ENCODE measurements around the gene HOXB6.
A peak's percentile ranks its signal among the peaks of the same experiment; 100 is the strongest.

The HOXB6 gene

DNA sequence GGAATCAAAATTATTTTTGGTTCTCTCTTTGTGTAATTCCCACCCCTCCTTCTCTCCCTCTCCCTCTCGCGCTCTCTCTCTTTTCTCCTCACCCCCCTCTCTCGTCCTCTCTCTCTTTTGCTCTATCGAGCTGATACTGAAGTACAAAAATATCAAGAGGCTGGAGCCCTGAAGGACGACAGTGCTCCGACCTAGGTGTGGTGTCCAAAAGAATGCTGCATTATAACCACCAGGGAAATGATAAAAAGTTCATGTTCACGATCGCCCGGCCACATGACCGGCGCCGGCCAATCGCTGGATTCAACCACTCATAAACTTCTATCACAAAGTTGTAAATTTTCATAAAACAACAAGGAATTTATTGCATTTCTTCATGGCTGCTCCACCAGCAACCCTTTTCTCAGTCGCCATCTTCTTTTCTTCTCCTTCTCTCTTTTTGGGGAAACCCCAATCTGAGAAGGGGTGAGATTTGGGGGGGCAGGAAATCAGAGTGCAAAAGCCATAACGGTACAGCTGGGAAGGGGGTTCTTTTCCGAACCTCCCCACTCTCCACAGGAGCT lies at the start of gene HOXB6:
HOXB6 (minus strand) TSS at position 217 of the 560 bp plus-strand sequence. CDS start 6,836 bp downstream, outside the sequence.
- DNase-seq (ENCODE audit: low read depth) = no peak

- DNase-seq (ENCODE audit: low read depth) = no peak
Observed at GRCh38 chr17:48649741-48650140, 45.0 kb upstream of the HOXB6 start.

GRCh38 chr17:48647963-48648245 lies 43.1 kb upstream of the HOXB6 start:
- no peak for DNase-seq (ENCODE audit: low read depth)

DNA sequence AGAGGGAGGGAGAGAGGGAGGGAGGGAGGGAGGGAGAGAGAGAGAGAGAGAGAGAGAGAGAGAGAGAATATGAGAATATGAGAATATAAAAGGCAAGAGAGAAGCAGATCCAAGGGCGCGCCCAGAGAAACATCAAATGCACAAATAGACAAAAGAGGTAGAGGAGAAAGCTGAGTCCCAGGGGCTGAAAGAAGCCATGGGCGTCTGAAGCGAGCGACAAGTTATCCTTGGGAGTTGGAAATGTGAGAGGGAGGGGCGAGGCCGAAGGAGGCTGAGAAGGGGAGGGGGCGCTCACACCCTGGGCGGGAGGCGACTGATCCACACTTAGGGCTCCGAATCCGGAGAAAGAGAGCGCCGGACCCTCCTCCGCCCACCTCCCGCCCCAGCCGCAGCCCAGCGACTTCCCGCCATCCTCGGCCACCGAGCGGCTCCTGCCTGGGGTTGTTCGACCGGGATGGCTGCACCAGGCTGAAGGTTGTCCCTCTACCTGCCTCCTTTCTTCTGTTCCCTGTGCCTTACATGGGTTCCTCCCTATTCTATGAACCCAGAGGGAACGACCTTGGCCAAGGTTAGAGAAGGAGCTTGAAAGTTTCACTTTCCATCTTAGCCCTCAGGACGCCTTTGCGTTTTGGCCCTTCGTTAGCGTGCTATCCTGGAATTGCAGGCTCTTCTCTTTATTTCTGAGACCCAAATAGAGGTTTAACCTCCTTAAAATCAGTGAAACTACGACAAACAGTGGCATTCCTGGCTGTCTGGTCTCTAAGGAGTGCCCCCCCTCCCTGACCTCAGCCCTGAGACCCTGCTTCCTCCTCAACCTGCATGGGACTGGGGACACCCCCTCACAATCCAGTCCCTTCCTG lies 42.5 kb upstream of the HOXB6 start:
- DNase-seq (ENCODE audit: low read depth) = no peak

DNA sequence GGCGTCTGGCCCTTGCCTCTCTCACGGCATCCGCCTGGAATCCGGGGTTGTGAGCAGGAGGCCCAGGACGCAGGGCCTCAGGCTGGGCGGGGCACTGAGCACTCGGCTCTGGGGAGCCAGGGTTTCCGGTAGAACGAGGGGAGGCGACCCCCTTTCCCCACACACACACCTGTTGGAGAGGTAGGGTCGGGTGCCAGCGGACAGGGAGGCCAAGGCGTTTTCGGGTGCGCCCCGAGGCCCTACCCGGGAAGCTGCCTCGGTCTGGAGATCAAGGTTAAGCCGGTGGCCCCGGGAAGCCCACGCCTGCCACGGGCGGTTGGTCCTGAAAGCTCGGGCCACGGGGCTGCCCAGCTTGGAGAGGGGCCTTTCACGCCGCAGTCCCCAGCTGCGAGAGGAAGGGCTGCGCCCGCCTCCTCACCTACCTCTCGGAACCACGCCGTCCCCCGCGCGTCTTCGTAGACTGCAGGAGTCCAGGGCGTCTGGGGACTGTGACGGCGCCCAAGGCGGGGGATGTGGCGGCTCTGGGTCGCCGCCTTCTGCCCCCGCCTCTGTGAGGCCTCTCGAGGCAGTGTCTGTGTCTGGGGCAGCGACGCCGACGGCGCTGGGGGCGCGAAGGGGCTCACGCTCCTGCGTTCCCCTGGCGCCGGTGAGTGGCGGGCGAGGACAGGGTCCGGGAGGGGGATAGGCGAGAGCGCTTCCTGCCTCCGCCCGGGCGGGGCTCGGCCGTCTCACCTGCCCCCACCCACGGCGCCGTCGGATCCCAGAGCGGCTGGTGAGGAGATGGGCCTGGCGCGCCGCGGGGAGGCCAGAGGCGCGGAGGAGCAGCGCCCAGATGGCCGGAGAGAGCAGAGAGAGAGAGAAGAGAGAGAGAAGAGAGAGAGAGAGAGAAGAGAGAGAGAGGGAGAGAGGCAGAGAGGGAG lies 41.7 kb upstream of the HOXB6 start:
- no peak for DNase-seq (ENCODE audit: low read depth)

DNA sequence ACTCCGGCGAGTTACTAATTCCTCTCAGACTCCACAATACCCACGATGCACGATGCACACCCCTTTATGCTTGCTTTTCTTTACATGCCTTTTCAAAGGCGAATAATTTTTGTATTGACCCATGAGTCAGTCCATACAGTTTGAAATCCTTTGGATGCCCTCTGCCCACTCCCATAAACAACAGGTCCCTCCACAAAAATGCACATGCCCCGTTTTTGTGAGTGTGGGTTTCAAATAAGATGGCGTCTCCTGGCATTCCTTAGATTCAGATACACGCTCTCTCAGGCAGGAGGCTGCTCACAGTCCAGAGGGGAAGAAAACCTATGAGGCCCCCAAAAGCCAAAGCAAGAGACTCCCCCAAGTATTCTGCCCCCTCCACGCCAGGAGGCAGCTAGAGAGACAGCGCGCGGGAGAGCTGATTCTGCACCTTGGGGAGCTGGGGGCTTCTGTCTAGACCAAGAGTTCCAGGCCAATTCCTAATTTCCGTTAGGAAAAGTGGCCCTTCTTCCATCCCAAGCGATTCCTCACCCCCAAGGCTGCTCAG lies 40.9 kb upstream of the HOXB6 start:
- DNase-seq (ENCODE audit: low read depth) = no peak

- no peak for DNase-seq (ENCODE audit: low read depth)
Observed at GRCh38 chr17:48644910-48645557, 40.2 kb upstream of the HOXB6 start.

- no peak for DNase-seq (ENCODE audit: low read depth)
Observed at GRCh38 chr17:48644159-48644558, 39.4 kb upstream of the HOXB6 start.

DNA sequence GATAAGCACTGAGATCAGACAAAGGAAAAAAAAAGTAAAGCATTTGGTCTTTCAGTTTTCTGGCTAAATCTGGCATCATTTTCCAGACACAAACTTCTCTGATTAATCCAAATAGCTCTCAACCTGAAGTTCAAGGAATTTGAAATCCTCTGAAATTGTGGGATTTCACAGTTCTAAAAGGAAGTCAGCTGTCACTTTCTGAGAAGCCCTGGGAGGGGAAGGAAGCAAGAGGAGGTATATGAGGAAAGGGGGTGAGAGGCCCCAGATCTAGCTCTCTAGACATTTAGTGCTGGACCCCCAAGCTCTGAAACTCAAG lies 38.9 kb upstream of the HOXB6 start:
- no peak for DNase-seq (ENCODE audit: low read depth)

- no peak for DNase-seq (ENCODE audit: low read depth)
Observed at GRCh38 chr17:48642843-48643696, 38.3 kb upstream of the HOXB6 start.

- DNase-seq (ENCODE audit: low read depth) = no peak
Observed at GRCh38 chr17:48642059-48642842, 37.5 kb upstream of the HOXB6 start.

- DNase-seq (ENCODE audit: low read depth) = no peak
Observed at GRCh38 chr17:48641541-48642058, 36.8 kb upstream of the HOXB6 start.

DNA sequence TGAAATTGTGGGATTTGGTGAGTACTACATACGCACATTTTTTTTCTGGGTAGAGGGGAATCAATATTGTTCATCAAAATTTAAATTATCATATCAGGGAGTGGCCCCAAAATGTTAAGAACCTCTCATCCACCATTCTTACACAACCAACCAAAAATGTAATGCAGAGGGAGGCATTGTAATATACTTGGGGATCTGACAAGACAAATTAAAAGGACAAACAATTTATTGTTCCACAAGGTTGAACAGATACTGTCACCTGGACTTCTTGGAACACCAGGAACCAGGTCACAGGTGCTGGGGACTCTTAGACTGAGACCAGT lies 36.0 kb upstream of the HOXB6 start:
- no peak for DNase-seq (ENCODE audit: low read depth)

- no peak for DNase-seq (ENCODE audit: low read depth)
Observed at GRCh38 chr17:48639982-48640857, 35.4 kb upstream of the HOXB6 start.

DNA sequence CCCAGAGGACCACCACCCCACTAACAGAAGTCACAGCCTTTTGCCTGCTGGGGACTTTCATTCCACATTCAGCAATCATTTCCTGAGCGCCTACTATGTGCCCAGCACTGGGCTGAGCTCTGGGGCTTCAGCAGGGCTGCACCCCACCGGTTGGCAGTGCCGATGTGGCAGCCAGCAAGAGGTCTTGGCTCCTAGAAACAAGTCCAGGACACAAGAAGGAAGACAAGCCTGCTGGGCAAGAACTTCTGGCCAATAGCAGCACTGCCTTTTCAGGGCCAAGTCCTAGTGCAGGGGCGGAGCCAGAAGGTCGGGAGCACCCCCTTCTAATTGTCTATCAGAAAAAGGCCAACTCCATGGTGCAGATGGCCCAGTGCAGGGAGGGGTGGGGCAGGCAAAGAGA lies 34.4 kb upstream of the HOXB6 start:
- DNase-seq (ENCODE audit: low read depth) = no peak

DNA sequence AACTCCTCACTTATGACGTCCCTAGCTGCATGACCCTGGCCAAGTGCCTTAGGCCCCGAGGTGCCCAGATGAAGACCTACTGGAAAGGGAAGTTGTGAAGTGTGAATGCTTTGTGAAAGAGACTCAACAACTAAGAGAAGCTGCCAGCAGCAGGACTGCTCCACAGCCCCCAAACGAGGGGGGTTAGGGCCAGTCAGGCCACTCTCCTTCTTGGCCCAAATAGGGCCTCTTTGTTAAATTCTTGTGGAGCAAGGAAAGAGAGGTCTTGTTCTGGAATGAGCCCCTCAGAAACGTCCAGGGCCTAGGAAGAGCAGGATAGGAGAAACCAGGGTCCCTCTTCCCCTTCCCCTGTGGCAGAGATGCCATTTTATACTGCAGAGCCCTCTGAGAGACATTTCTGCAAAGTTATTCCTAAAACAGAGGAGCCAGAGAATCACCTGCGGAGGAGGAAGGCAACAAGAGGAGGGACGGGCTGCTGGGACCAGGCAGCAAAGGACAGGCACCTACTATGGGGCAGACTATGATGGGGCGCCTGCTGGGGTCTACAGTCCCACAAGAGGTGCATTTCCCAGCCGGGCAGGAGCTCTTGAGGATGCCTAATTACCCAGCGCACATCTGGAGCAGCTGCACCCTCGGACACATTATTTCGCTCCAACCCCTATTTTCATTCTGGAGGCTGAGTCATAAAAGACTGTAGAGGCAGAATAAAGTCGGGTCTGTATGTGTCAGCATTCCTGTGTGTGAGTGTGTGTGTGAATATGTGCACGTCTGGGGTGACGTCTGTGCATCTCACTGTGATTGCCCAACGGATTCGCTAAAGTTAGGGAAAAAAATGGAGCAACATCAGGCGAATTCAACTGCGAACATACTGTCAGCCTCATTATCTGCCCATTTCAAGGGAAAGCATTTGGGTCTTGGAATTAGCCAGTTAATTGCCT lies 32.8 kb upstream of the HOXB6 start:
- DNase-seq (ENCODE audit: low read depth) = no peak

DNA sequence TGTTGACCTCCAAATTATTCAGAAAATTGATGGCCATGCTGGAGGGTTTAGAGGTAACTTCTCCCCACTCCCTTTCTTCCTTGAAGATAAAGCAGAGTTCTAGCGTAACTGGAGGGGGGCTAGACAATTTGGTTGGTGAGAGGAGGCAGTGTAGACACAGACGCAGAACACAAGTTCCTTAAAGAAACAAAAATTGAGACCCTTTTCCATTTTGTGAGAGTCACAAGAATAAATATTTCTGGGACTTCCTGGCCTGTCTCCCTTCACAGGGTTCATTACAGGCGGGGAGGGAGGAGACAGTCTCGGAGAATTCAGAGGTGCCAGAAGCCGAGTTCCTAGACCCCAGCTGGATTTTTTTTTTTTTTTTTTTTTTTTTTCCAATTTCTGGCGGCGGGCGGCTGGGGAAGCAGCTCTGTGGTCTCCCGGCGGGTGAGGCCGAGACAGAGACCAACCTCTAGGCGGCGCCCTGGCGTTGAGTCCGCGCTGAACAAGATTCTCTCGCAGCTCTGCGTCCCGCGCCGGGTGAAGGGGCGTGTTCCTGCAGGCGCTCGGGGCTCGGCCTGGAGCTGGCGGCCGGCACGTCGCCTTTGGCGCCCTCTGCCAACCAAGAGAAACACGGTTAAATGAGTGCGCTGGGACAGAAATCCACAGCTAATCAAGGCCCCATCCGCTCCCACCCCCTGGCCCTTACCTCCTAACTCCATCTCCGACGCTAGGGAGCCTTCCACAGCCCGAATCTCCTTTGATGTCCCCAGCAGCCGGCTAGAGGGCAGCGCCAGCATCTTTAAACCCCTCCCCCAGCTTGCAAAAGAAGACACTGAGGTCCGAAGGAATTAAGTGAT lies 31.6 kb upstream of the HOXB6 start:
- DNase-seq (ENCODE audit: low read depth) = peak; percentile 58
